SU-DHL-6 (cell line): ENCODE data around the gene CRYGS.

Experiments used
- H2AFZ ChIP-seq: fragments of 200-600 bp; sonication (generic); 2 replicates; pipeline ENCODE4 v1.6.1; 2014; ENCODE audit warnings: low read depth, mild to moderate bottlenecking, moderate library complexity, mixed read lengths, antibody characterized with exemption, low read length; ENCODE audit not compliant: severe bottlenecking
- H3F3A ChIP-seq: fragments of 200-600 bp; shearing (Covaris generic); 2 replicates; pipeline ENCODE4 v1.6.0; 2016; ENCODE audit warnings: antibody characterized with exemption, mild to moderate bottlenecking; ENCODE audit not compliant: insufficient read depth
- H3K27ac ChIP-seq: fragments of 200-600 bp; sonication (generic); 2 replicates; pipeline ENCODE4 v1.5.1; 2016; ENCODE audit warnings: low read depth, mild to moderate bottlenecking, low read length, moderate library complexity, mixed read lengths
- H3K27me3 ChIP-seq: fragments of 200-600 bp; sonication (generic), shearing (Covaris generic); 2 replicates; pipeline ENCODE4 v1.6.0; 2014; ENCODE audit warnings: mild to moderate bottlenecking, low read length
- H3K36me3 ChIP-seq: fragments of 200-600 bp; sonication (generic); 2 replicates; pipeline ENCODE4 v1.6.1; 2014; ENCODE audit warnings: mild to moderate bottlenecking, low read length, mixed read lengths
- H3K4me2 ChIP-seq: fragments of 300-600, 200-600 bp; shearing (Covaris generic), sonication (generic); 2 replicates; pipeline ENCODE4 v1.6.0; 2014; ENCODE audit warnings: low read length, low read depth, mild to moderate bottlenecking; ENCODE audit not compliant: poor library complexity, severe bottlenecking
- H3K4me3 ChIP-seq: fragments of 200-600 bp; sonication (generic); 2 replicates; pipeline ENCODE4 v1.5.1; 2014; ENCODE audit warnings: antibody characterized with exemption, low read length, mild to moderate bottlenecking, mixed read lengths; ENCODE audit not compliant: insufficient read depth, poor library complexity, severe bottlenecking
- H3K79me2 ChIP-seq: fragments of 200-600 bp; sonication (generic); 2 replicates; pipeline ENCODE4 v1.6.1; 2014; ENCODE audit warnings: mild to moderate bottlenecking, low read length, moderate library complexity; ENCODE audit not compliant: insufficient read depth
- H3K9ac ChIP-seq: fragments of 200-600 bp; sonication (generic); 2 replicates; pipeline ENCODE4 v1.7.0; 2014; ENCODE audit warnings: mild to moderate bottlenecking, low read length
- H3K9me2 ChIP-seq: fragments of 200-600 bp; sonication (generic); replicated peaks from 2 replicates; pipeline ENCODE4 v1.6.1; 2014; ENCODE audit warnings: low read length; ENCODE audit not compliant: insufficient read depth
- H3K9me3 ChIP-seq: fragments of 200-600 bp; sonication (generic); 2 replicates; pipeline ENCODE4 v1.6.1; 2014; ENCODE audit warnings: low read length, mixed read lengths; ENCODE audit not compliant: insufficient read depth
- H4K20me1 ChIP-seq: fragments of 200-600 bp; sonication (generic); 2 replicates; pipeline ENCODE4 v1.6.1; 2014; ENCODE audit warnings: low read depth, mild to moderate bottlenecking, antibody characterized with exemption, low read length, moderate library complexity, mixed read lengths
- EZH2phosphoT487 ChIP-seq: fragments of 200-600 bp; sonication (generic), shearing (Covaris generic); conservative IDR thresholded peaks from 2 replicates; pipeline ENCODE4 v1.6.1; 2018; ENCODE audit warnings: mild to moderate bottlenecking, antibody characterized with exemption, low read length, moderate library complexity, mixed read lengths
- TF ChIP-seq, protein P1 (sequence below): fragments of 200-600 bp; sonication (generic); IDR thresholded peaks from one replicate; pipeline ENCODE4 v1.5.1; 2017; ENCODE audit warnings: antibody characterized with exemption, mild to moderate bottlenecking, low read length, moderate library complexity; ENCODE audit not compliant: insufficient read depth, poor library complexity, severe bottlenecking

The CRYGS gene

GRCh38 chr3:186513386-186513785, 30.8 kb downstream of the CRYGS start:
- TF ChIP-seq, protein P1, sequence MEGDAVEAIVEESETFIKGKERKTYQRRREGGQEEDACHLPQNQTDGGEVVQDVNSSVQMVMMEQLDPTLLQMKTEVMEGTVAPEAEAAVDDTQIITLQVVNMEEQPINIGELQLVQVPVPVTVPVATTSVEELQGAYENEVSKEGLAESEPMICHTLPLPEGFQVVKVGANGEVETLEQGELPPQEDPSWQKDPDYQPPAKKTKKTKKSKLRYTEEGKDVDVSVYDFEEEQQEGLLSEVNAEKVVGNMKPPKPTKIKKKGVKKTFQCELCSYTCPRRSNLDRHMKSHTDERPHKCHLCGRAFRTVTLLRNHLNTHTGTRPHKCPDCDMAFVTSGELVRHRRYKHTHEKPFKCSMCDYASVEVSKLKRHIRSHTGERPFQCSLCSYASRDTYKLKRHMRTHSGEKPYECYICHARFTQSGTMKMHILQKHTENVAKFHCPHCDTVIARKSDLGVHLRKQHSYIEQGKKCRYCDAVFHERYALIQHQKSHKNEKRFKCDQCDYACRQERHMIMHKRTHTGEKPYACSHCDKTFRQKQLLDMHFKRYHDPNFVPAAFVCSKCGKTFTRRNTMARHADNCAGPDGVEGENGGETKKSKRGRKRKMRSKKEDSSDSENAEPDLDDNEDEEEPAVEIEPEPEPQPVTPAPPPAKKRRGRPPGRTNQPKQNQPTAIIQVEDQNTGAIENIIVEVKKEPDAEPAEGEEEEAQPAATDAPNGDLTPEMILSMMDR = no peak
- TF ChIP-seq EZH2phosphoT487 = no peak
- H3K27me3 ChIP-seq = no peaks in the 10 kb centered on the region
- H3K4me2 ChIP-seq = no peak overlapping the region
- H2AFZ ChIP-seq = no peak overlapping the region
- no peaks in the 10 kb centered on the region for H3K36me3 ChIP-seq
- no peak overlapping the region for H3K9ac ChIP-seq
- H3K9me2 ChIP-seq = no peaks in the 10 kb centered on the region
- H3K4me3 ChIP-seq = no peak overlapping the region
- no peak overlapping the region for H3K27ac ChIP-seq
- no peaks in the 10 kb centered on the region for H3K79me2 ChIP-seq
- no peaks in the 10 kb centered on the region for H3F3A ChIP-seq
- no peaks in the 10 kb centered on the region for H4K20me1 ChIP-seq
- H3K9me3 ChIP-seq = no peaks in the 10 kb centered on the region

- no peak overlapping the region for H2AFZ ChIP-seq
- no peaks in the 10 kb centered on the region for H3F3A ChIP-seq
- H3K27me3 ChIP-seq = no peaks in the 10 kb centered on the region
- no peak overlapping the region for H3K27ac ChIP-seq
- no peaks in the 10 kb centered on the region for H4K20me1 ChIP-seq
- no peak for TF ChIP-seq EZH2phosphoT487
- TF ChIP-seq, protein P1 = no peak
- no peak overlapping the region for H3K4me3 ChIP-seq
- no peak overlapping the region for H3K4me2 ChIP-seq
- H3K9me3 ChIP-seq = no peaks in the 10 kb centered on the region
- no peak overlapping the region for H3K9ac ChIP-seq
- H3K9me2 ChIP-seq = no peaks in the 10 kb centered on the region
- no peaks in the 10 kb centered on the region for H3K36me3 ChIP-seq
- H3K79me2 ChIP-seq = no peaks in the 10 kb centered on the region
Measured at GRCh38 chr3:186512570-186513302, 31.4 kb downstream of the CRYGS start.

GRCh38 chr3:186511702-186512101, 32.5 kb downstream of the CRYGS start:
- Histone ChIP-seq H2AFZ (no peak overlapping the region), H3F3A (no peaks in the 10 kb centered on the region), H3K27ac (no peak overlapping the region), H3K27me3 (no peaks in the 10 kb centered on the region), H4K20me1 (no peaks in the 10 kb centered on the region), H3K4me2 (no peak overlapping the region), H3K9me2 (no peaks in the 10 kb centered on the region), H3K4me3 (no peak overlapping the region), H3K9me3 (no peaks in the 10 kb centered on the region), H3K36me3 (no peaks in the 10 kb centered on the region), H3K79me2 (no peaks in the 10 kb centered on the region), H3K9ac (no peak overlapping the region)
- TF ChIP-seq, protein P1 = no peak
